Gastrocnemius medialis (tissue), 4 donors: ENCODE measurements around the gene CDCA4.

ENCODE experiments used
- CTCF ChIP-seq, 5 experiments: fragments of 450-650 bp in 3 of 5; fragments of 200-600 bp in 2 of 5; sonication (generic) in 2 of 5; IDR thresholded peaks in 4 of 5; conservative IDR thresholded peaks in 1 of 5; 1 replicate in 4 of 5; 2 replicates in 1 of 5; pipeline ENCODE4 v1.5.1; 2016 to 2019; ENCODE audit warnings: antibody characterized with exemption in 5 of 5, mild to moderate bottlenecking in 3 of 5, moderate library complexity in 3 of 5
- POLR2A ChIP-seq, 2 donors: fragments of 450-650 bp; IDR thresholded peaks; one replicate each; pipeline ENCODE4 v1.6.1; 2017; ENCODE audit warnings: antibody characterized with exemption in 2 of 2, mild to moderate bottlenecking in 2 of 2, moderate library complexity in 2 of 2

- TF ChIP-seq CTCF (IDR thresholded peaks at IDR 0.05 in 4 of 5, conservative IDR thresholded peaks at IDR 0.05 in 1 of 5) (peak in 1 of 5 experiments; percentile 16), POLR2A (IDR thresholded peaks at IDR 0.05) (peak; percentile 75 to 82)
Observed at GRCh38 chr14:105020815-105021655, at the start of gene CDCA4.
